Measurements from ENCODE around the gene AADACL2.
"Not testable (repeated sequence)": the region's sequence is repeated elsewhere in the genome, so short reads cannot be mapped to it uniquely, and the experiment has no call there.

The AADACL2 gene

GRCh38 chr3:151766454-151766853 lies 32.7 kb downstream of the AADACL2 start:
- no peak for DNase-seq

GRCh38 chr3:151768393-151768930 lies 34.7 kb downstream of the AADACL2 start:
- no peak for DNase-seq

- DNase-seq, result no peak
Observed at GRCh38 chr3:151769175-151769574, 35.4 kb downstream of the AADACL2 start.

GRCh38 chr3:151770956-151771355 lies 37.2 kb downstream of the AADACL2 start:
- DNase-seq, result no peak

- DNase-seq, result no peak
Observed at GRCh38 chr3:151772825-151773480, 39.2 kb downstream of the AADACL2 start.

GRCh38 chr3:151774235-151774634 lies 40.5 kb downstream of the AADACL2 start:
- DNase-seq, result no peak

GRCh38 chr3:151774910-151775309 lies 41.2 kb downstream of the AADACL2 start:
- no peak for DNase-seq

- no peak for DNase-seq
Observed at GRCh38 chr3:151775314-151776258, 41.9 kb downstream of the AADACL2 start.

GRCh38 chr3:151776259-151776740 lies 42.6 kb downstream of the AADACL2 start:
- DNase-seq, result no peak

GRCh38 chr3:151777880-151778279 lies 44.2 kb downstream of the AADACL2 start:
- DNase-seq, result no peak

GRCh38 chr3:151787626-151788025 lies 53.9 kb downstream of the AADACL2 start:
- no peak for DNase-seq

GRCh38 chr3:151788401-151788800 lies 54.7 kb downstream of the AADACL2 start:
- DNase-seq, result no peak

- DNase-seq, result no peak
Observed at GRCh38 chr3:151789853-151790463, 56.2 kb downstream of the AADACL2 start.

GRCh38 chr3:151790763-151791162 lies 57.0 kb downstream of the AADACL2 start:
- not testable (repeated sequence) for DNase-seq

- no peak for DNase-seq
Observed at GRCh38 chr3:151792411-151792810, 58.7 kb downstream of the AADACL2 start.

- no peak for DNase-seq
Observed at GRCh38 chr3:151793636-151794035, 59.9 kb downstream of the AADACL2 start.

GRCh38 chr3:151794080-151794479 lies 60.4 kb downstream of the AADACL2 start:
- DNase-seq, result no peak

GRCh38 chr3:151795276-151795675 lies 61.5 kb downstream of the AADACL2 start:
- DNase-seq, result no peak

- no peak for DNase-seq
Observed at GRCh38 chr3:151796105-151796680, 62.5 kb downstream of the AADACL2 start.

GRCh38 chr3:151798466-151798865 lies 64.7 kb downstream of the AADACL2 start:
- no peak for DNase-seq

- no peak for DNase-seq
Observed at GRCh38 chr3:151800431-151800830, 66.7 kb downstream of the AADACL2 start.

- no peak for DNase-seq
Observed at GRCh38 chr3:151804267-151804666, 70.5 kb downstream of the AADACL2 start.

- no peak for DNase-seq
Observed at GRCh38 chr3:151806838-151807237, 73.1 kb downstream of the AADACL2 start.
